NB4 (cell line): ENCODE data around the gene RAVER2.
"Not testable (repeated sequence)": the region's sequence is repeated elsewhere in the genome, so short reads cannot be mapped to it uniquely, and the experiment has no call there.

Source experiments
- CTCF ChIP-seq: IDR thresholded peaks from one replicate; pipeline ENCODE4 v1.5.1; 2012; ENCODE audit warnings: low read depth, low read length
- POLR2A ChIP-seq: IDR thresholded peaks from 2 replicates; pipeline ENCODE4 v1.6.1; 2011; ENCODE audit warnings: mild to moderate bottlenecking; ENCODE audit not compliant: insufficient read length; ENCODE audit errors: extremely low read depth

- TF ChIP-seq CTCF, POLR2A: not testable (repeated sequence)
These were observed 42.2 kb upstream of the RAVER2 start for GRCh38 chr1:64702670-64703069.
